Tibial nerve (tissue), 4 donors: ENCODE data around the gene ALDH3B1.

ENCODE experiments used
- EP300 ChIP-seq, 2 donors: sonication (generic); formaldehyde crosslinking; IDR thresholded peaks; one replicate each; pipeline ENCODE4 v1.6.1; 2017; ENCODE audit warnings: antibody characterized with exemption in 2 of 2, mild to moderate bottlenecking in 1 of 2
- POLR2A ChIP-seq, 2 donors: fragments of 450-650 bp; IDR thresholded peaks; one replicate each; pipeline ENCODE4 v1.6.1; 2017; ENCODE audit warnings: antibody characterized with exemption in 2 of 2, mild to moderate bottlenecking in 2 of 2, moderate library complexity in 2 of 2
- TF ChIP-seq, protein P1 (sequence below), 5 experiments: fragments of 200-600 bp in 3 of 5; fragments of 450-650 bp in 2 of 5; sonication (generic) in 3 of 5; IDR thresholded peaks; one replicate each; pipeline ENCODE4 v1.5.1; 2016 to 2019; ENCODE audit warnings: antibody characterized with exemption in 5 of 5, mild to moderate bottlenecking in 3 of 5, moderate library complexity in 2 of 5

DNA sequence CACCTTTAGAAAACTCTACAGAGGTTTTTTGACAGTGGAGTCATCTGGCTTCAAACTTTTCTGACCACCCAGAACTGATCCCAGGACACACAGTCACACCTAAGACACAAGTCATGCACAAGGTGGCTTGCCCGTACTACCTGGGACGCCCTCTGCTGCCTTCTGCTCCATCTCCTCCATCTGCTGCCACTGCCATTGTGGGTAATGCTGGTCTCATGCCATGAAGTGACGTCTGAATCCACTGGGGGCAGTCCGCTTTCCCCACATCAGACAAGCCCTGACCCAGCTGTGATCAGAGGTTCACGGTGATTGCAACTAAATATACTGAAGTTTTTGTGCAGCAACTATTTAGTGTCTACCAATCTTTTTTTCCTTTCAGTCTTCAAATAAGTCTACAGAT is 14.9 kb downstream of the ALDH3B1 start:
- no peak for TF ChIP-seq EP300 (IDR thresholded peaks at IDR 0.05)
- TF ChIP-seq, protein P1, sequence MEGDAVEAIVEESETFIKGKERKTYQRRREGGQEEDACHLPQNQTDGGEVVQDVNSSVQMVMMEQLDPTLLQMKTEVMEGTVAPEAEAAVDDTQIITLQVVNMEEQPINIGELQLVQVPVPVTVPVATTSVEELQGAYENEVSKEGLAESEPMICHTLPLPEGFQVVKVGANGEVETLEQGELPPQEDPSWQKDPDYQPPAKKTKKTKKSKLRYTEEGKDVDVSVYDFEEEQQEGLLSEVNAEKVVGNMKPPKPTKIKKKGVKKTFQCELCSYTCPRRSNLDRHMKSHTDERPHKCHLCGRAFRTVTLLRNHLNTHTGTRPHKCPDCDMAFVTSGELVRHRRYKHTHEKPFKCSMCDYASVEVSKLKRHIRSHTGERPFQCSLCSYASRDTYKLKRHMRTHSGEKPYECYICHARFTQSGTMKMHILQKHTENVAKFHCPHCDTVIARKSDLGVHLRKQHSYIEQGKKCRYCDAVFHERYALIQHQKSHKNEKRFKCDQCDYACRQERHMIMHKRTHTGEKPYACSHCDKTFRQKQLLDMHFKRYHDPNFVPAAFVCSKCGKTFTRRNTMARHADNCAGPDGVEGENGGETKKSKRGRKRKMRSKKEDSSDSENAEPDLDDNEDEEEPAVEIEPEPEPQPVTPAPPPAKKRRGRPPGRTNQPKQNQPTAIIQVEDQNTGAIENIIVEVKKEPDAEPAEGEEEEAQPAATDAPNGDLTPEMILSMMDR (IDR thresholded peaks at IDR 0.05) = no peak
- no peak for TF ChIP-seq POLR2A (IDR thresholded peaks at IDR 0.05)
